Measurements from ENCODE around the gene DDIT4. TPM values are rescaled to one million over a fixed set of nuclear protein-coding genes. Genes with fewer than 3 reads are reported as not detected.
"Not testable (repeated sequence)": the region's sequence is repeated elsewhere in the genome, so short reads cannot be mapped to it uniquely, and the experiment has no call there.

Gene DDIT4
- 7.8 and 14.6 TPM in 2 replicates for total RNA-seq (2014; rRNA removed; shearing (Covaris generic))

- peak; percentile 96 for DNase-seq (ENCODE audit: low spot score)
Measured at GRCh38 chr10:72273410-72274212, at the start of gene DDIT4. DDIT4 (plus strand) TSS chr10:72273924; CDS start chr10:72274217, 293 bp downstream.

- not testable (repeated sequence) for DNase-seq (ENCODE audit: low spot score)
Measured at GRCh38 chr10:72224191-72224590, 49.5 kb upstream of the DDIT4 start.

- DNase-seq (ENCODE audit: low spot score): no peak
Measured at GRCh38 chr10:72226418-72227027, 47.2 kb upstream of the DDIT4 start.

- no peak for DNase-seq (ENCODE audit: low spot score)
Measured at GRCh38 chr10:72227826-72228225, 45.9 kb upstream of the DDIT4 start.

DNA sequence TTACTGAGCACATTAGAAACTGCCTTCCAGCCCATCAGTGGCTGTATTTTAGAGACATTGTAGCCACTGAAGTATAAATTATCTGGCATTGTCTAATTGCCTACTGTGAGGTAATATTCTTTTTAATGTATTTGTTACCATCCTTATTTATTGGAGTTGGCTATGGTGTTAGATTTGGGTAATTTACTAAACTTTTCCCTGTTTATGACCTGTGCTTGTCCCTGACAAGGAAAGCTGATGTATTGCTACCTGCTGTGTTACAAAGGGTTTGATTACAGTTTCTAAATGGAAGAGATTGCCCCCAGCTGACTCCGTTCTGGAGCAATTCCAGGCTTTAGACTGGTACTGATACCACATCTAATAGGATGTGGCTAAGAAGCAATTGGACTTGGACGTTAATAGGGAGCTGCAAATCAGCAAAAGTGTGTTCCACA lies 45.4 kb upstream of the DDIT4 start:
- no peak for DNase-seq (ENCODE audit: low spot score)

GRCh38 chr10:72229261-72230251 lies 44.2 kb upstream of the DDIT4 start:
- no peak for DNase-seq (ENCODE audit: low spot score)

DNA sequence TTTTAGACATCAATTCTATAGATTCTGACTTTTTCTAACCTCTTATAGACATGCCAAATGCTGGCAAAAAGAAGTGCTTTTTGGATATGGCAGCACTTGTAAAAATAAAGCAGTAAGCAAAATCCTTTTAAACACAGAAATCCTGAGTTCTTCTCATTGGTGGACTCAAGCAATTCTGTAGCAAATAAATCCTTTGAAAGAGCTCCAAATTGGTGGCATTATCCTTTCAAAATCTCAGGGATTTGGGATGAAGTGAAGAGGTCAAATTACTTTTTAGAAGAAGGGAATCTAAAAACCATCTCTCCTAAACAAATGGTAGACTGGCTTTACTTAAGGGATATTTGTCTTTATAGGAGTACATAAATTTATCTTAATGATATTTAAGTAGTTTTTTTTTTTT lies 40.1 kb upstream of the DDIT4 start:
- DNase-seq (ENCODE audit: low spot score): no peak

- DNase-seq (ENCODE audit: low spot score): no peak
Measured at GRCh38 chr10:72234560-72235095, 39.1 kb upstream of the DDIT4 start.

DNA sequence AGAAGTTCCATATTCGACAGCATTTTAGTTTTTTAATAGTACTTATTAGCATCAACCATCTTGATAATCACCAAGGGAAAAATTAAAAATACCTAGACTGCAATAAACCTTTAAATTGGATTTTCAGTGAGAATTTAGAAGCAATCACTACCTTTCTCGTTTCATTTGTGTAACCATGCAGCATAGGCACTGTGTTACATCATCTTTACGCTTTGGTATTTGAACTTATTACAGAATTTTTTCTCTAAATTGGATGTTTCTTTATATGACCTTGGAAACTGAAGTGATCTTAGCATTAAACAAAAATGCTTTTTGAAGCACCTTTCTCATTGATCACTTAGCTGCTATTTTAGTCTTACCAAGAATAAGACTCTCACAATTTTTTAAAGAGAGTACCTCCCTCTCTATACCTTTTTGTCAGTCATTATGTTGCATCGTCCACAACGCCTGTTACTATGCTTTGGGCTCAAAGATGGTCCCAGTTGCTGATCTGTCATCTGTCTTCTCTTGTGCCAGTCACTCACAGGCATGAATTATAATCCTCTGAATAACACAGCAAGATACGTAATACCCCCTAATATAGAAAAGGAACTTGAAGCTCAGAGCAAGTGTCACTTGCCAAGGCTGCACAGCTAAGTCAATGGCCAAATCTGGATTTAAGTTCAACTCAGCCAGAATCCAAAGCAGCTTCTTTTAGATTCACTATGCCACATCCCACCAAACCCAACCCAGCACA lies 38.0 kb upstream of the DDIT4 start:
- no peak for DNase-seq (ENCODE audit: low spot score)

- no peak for DNase-seq (ENCODE audit: low spot score)
Measured at GRCh38 chr10:72238392-72239175, 35.1 kb upstream of the DDIT4 start.

- no peak for DNase-seq (ENCODE audit: low spot score)
Measured at GRCh38 chr10:72239409-72239808, 34.3 kb upstream of the DDIT4 start.

DNA sequence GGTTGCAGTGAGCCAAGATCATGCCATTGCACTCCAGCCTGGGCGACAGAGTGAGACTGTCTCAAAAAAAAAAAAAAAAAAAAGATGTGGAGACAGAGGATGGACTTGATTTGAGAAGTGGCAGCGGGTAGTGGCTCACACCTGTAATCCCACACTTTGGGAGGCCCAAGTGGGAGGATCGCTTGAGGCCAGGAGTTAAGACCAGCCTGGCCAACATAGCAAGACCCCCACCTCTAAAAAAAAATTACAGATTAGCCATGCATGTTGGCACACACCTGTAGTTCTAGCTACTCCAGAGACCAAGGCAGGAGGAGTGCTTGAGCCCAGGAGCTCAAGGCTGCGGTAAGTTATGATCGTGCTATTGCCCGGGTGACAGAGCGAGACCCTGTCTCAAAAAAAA lies 33.4 kb upstream of the DDIT4 start:
- DNase-seq (ENCODE audit: low spot score): no peak

GRCh38 chr10:72241691-72242252 lies 32.0 kb upstream of the DDIT4 start:
- DNase-seq (ENCODE audit: low spot score): no peak

- no peak for DNase-seq (ENCODE audit: low spot score)
Measured at GRCh38 chr10:72242675-72243074, 31.0 kb upstream of the DDIT4 start.

DNA sequence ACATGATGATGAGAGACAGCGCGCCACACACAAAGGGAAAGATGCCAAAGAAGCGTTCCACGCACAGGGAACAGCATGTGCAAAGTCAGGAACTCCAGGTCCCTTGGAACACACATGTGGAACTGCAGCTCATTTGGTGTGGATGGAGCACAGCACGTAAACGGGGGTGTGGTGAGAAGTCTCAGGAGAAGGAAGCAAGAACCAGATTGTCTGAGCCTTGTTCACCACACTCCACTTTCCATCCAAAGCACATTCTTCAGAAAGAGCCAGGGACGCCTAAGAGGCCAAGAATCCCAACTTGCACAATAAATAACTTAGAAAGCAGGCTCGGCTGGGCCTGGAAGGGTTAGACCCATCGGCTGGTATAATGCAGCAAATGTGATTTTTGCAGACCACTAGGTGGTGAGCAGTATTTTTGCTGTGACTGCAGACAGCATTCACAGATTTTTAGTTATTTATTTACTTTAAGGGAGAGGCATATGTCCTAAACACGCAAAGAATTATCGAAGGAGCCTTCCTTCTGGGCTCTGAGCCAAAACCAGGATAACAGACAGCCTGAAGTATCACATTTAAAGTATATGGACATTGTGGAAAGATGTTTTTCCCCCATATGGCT lies 29.8 kb upstream of the DDIT4 start:
- peak; percentile 28 for DNase-seq (ENCODE audit: low spot score)

- no peak for DNase-seq (ENCODE audit: low spot score)
Measured at GRCh38 chr10:72244573-72245038, 29.1 kb upstream of the DDIT4 start.

- DNase-seq (ENCODE audit: low spot score): no peak
Measured at GRCh38 chr10:72245949-72246525, 27.7 kb upstream of the DDIT4 start.

DNA sequence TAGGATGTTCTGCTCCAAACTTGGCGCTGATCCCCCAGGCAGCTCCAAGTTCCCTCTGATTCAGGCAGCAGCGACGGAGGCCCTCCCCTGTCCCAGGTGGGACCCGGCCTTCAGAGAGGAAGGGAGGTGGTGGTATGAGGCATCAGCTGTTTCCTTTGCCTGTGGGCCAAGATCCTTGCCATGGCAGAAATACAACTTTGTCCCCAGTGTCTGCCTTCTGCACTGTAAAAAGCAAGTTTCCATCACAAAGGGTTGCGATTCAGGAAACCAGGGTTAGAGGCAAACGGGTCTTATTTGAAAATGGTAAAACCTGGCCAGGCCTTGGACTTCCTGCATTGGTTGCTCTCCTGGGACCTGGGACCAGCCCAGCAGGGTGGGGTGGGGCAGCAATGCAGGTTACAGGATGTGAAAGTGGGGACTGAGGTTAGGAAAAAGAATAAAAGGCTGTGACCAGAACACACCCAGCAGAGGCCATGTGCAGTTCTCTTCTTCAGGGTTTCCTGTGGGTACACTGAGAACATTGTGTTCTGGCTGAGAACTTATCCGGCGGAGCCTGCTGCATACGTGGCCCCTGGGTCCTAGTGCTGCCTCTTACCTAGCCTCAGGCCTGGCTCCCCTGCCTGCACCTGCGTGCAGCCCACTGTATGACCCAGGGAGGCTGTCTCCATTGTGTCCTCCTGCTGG lies 25.1 kb upstream of the DDIT4 start:
- DNase-seq (ENCODE audit: low spot score): peak; percentile 28

Measured in A172 (cell line).